C4-2B (cell line): ENCODE data around the gene GFRA1.

ENCODE experiments used
- CTCF ChIP-seq: fragments of 450-650 bp; conservative IDR thresholded peaks from 2 replicates; pipeline ENCODE4 v1.5.1; 2017; ENCODE audit warnings: mild to moderate bottlenecking
- ZFX ChIP-seq: fragments of 450-650 bp; IDR thresholded peaks from 2 replicates; pipeline ENCODE4 v1.6.1; 2017

GRCh38 chr10:116251602-116252395 is 21.2 kb downstream of the GFRA1 start:
- TF ChIP-seq CTCF (no peak), ZFX (no peak)
